Brain microvascular endothelial cell (primary cell): Measurements from ENCODE around the gene LAMB1.

Source experiments
- DNase-seq: peaks from one replicate; pipeline ENCODE4 v3.0.0-alpha.2; 2020
- H3K27ac ChIP-seq: fragments of 250-450 bp; sonication (Bioruptor Pico); 2 replicates; pipeline ENCODE4 v1.5.1; 2020; ENCODE audit warnings: mild to moderate bottlenecking, moderate library complexity
- H3K27me3 ChIP-seq: fragments of 250-450 bp; sonication (Bioruptor Pico); replicated peaks from 2 replicates; pipeline ENCODE4 v1.5.1; 2020; ENCODE audit warnings: mild to moderate bottlenecking
- H3K36me3 ChIP-seq: fragments of 250-450 bp; sonication (Bioruptor Pico); replicated peaks from 2 replicates; pipeline ENCODE4 v1.5.1; 2020; ENCODE audit warnings: mild to moderate bottlenecking
- H3K4me3 ChIP-seq: 2 replicates; pipeline ENCODE4 v1.5.1; 2011; ENCODE audit warnings: low read depth, mild to moderate bottlenecking, control low read depth, low read length, moderate library complexity
- in situ Hi-C: cut with HindIII; loops from 2 replicates; pipeline ENCODE4 v1.10.0; 2017; ENCODE audit warnings: low sequenced_read_pairs, low pct_ligation_motif_present
- TF ChIP-seq, protein P1 (sequence below): IDR thresholded peaks from 2 replicates; pipeline ENCODE4 v1.5.1; 2011; ENCODE audit warnings: low read depth, mild to moderate bottlenecking, moderate library complexity, low read length, control low read depth, inconsistent platforms; ENCODE audit errors: missing control alignments

The LAMB1 gene

DNA sequence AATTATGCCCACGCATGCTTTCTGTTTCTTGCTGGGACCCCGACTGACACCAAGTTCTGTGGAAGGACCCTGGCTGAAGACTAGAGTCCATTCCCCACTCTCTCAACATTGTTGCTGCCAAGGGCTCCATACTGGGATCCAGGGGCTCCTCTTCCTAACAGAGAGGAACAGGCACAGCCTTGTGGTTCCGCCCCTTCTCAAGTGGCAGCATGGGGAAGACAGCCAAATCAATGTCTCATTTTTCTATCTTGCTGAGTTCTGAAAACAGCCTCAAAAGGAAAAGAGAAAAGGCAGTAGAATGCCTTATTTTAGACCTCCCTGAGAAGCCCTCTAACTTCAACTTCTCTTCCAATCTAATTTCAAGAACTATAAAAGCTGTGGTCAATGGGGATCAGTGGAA lies 23.7 kb upstream of the LAMB1 start:
- no peaks in the 10 kb centered on the region for H3K27me3 ChIP-seq
- no peaks in the 10 kb centered on the region for H3K36me3 ChIP-seq
- no peak for DNase-seq
- in situ Hi-C loops = no loop called here
- TF ChIP-seq, protein P1, sequence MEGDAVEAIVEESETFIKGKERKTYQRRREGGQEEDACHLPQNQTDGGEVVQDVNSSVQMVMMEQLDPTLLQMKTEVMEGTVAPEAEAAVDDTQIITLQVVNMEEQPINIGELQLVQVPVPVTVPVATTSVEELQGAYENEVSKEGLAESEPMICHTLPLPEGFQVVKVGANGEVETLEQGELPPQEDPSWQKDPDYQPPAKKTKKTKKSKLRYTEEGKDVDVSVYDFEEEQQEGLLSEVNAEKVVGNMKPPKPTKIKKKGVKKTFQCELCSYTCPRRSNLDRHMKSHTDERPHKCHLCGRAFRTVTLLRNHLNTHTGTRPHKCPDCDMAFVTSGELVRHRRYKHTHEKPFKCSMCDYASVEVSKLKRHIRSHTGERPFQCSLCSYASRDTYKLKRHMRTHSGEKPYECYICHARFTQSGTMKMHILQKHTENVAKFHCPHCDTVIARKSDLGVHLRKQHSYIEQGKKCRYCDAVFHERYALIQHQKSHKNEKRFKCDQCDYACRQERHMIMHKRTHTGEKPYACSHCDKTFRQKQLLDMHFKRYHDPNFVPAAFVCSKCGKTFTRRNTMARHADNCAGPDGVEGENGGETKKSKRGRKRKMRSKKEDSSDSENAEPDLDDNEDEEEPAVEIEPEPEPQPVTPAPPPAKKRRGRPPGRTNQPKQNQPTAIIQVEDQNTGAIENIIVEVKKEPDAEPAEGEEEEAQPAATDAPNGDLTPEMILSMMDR = no peak
- no peak overlapping the region for H3K27ac ChIP-seq
- H3K4me3 ChIP-seq = no peak overlapping the region

DNA sequence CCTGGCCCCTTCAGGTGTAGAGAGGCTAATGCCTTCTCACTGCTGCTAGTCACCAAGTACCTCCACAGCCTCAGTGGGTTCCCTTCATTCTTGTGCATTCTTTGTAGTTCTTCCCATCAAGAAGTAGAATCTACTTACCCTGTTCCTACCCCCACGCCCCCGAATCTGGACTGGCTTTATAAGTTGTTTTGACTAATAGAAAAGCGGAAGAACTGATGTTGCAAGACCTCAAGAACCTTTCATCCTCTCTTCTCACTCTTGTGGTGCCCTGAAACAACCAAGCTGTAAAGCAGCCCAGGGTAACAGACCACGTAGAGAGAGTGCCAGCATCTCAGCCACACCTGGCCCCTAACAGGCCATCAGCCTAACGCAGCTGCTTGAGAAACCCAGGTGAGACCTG lies 23.2 kb upstream of the LAMB1 start:
- no peak overlapping the region for H3K4me3 ChIP-seq
- DNase-seq = no peak
- TF ChIP-seq, protein P1 = no peak
- no peak overlapping the region for H3K27ac ChIP-seq
- in situ Hi-C loops = no loop called here
- no peaks in the 10 kb centered on the region for H3K27me3 ChIP-seq
- H3K36me3 ChIP-seq = no peaks in the 10 kb centered on the region

DNA sequence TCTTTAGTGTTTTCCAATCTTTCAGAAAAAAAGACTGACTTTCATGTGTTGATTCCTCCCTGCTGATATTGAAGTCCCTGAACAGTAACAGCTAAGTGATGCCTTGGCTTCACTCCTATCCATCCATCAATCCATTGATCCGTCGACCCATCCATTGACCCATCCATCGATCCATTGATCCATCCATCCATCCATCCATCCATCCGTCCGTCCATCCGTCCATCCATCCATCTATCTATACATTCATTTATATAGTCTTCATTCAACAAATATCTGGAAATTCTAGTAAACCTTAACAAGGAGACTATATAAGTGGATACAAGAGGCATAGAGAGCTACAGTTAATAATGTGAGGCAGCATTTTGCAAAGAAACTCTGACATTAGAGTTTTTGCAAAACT lies 21.6 kb upstream of the LAMB1 start:
- H3K36me3 ChIP-seq = no peaks in the 10 kb centered on the region
- no peaks in the 10 kb centered on the region for H3K27me3 ChIP-seq
- no peak overlapping the region for H3K27ac ChIP-seq
- no peak overlapping the region for H3K4me3 ChIP-seq
- TF ChIP-seq, protein P1 = no peak
- in situ Hi-C loops = loop anchor here (25.0 kb wide), 1 partner anchor 113 kb away; the partner anchor contains the start of gene LAMB4
- no peak for DNase-seq

DNA sequence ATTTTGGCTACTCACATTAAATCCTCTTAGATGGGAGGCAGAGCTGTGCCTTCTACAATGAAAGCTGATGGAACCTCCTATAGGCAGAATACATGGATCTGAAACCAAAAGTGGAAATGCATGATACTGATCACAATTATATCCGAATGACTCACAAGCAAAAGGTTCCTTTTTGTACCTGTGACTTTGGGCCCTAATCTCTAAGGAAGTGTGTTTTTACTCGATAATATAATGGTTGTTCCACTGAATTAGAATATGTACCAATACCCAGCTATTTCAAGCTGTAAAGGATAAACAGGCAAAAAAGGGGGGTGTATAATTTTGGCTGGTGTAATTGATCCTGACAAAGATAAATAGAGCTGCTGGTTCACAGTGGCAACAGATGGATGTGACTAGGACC lies 17.6 kb upstream of the LAMB1 start:
- Histone ChIP-seq H3K27ac (no peak overlapping the region), H3K4me3 (no peak overlapping the region), H3K36me3 (no peaks in the 10 kb centered on the region), H3K27me3 (no peaks in the 10 kb centered on the region)
- no peak for DNase-seq
- TF ChIP-seq, protein P1 = no peak
- in situ Hi-C loops = loop anchor here (25.0 kb wide), 1 partner anchor 117 kb away; the partner anchor contains the start of gene LAMB4

DNA sequence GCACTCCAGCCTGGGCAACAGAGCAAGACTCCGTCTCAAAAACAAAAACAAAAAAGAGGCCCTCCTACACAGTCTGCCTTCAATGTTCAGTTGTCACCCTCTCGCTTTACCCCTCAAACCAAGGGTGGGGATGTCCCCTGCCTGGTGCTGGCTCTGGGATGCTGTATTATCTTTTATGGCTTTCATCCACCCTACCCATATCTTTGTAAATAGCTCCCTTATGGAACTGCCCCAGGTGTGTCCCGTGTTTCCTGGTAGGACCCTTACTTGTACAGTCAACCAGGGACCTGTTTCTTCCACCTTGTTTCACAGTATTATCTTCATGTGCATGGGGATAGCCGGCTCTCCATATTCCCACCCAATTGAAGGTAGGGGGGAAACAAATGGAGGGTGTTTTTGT lies 15.7 kb upstream of the LAMB1 start:
- Histone ChIP-seq H3K4me3 (no peak overlapping the region), H3K36me3 (no peaks in the 10 kb centered on the region), H3K27me3 (no peaks in the 10 kb centered on the region), H3K27ac (no peak overlapping the region)
- TF ChIP-seq, protein P1 = no peak
- DNase-seq = no peak
- in situ Hi-C loops = loop anchor here (25.0 kb wide), 1 partner anchor 119 kb away; the partner anchor contains the start of gene LAMB4

DNA sequence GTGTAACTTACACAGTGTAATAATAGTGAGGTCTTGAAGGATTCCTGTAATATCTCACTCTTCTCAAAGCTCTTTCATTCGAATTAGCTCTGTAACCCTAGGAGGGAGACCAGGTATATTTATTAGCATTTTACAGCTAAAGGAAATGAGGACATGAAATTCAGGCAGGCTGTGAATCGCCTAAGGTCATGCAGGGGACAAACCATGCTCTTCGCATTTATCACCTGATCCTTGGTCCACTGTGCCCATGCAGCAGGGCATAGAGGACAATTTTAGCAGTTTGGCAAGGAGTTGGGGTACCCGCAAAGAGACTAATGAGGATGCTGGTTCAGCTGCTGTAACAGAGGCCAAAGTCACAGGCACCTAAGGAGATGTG lies 14.8 kb upstream of the LAMB1 start:
- in situ Hi-C loops = loop anchor here (25.0 kb wide), 1 partner anchor 120 kb away; the partner anchor contains the start of gene LAMB4
- Histone ChIP-seq H3K4me3 (no peak overlapping the region), H3K27ac (no peak overlapping the region), H3K27me3 (no peaks in the 10 kb centered on the region), H3K36me3 (no peaks in the 10 kb centered on the region)
- TF ChIP-seq, protein P1 = no peak
- no peak for DNase-seq
